ENCODE results near the gene WBP1. TPM values are rescaled to one million over a fixed set of nuclear protein-coding genes. Genes with fewer than 3 reads are reported as not detected.
A peak's percentile ranks its signal among the peaks of the same experiment; 100 is the strongest.

Gene WBP1
- 10 to 100 TPM; 55.1 to 82.7 (median 66.4) TPM for polyA plus RNA-seq
- long read RNA-seq, donor 1, result 0 reads
- long read RNA-seq, donor 2, partial matches to known transcripts, result 0 of 7 reads
- long read RNA-seq, donor 2, other reads (novel, unspliced or antisense), result 0 of 7 reads
- long read RNA-seq, donor 3, transcript WBP1-201 (4 exons, 1,294 nt), result major isoform, 11 of 30 reads
- long read RNA-seq, donor 3, partial matches to known transcripts, result 7 of 30 reads
- long read RNA-seq, donor 3, other reads (novel, unspliced or antisense), result 0 of 30 reads
- long read RNA-seq, donor 4, result 0 reads
- long read RNA-seq, donor 5, transcript WBP1-201 (4 exons, 1,294 nt), result major isoform, 6 of 11 reads
- long read RNA-seq, donor 5, partial matches to known transcripts, result 0 of 11 reads
- long read RNA-seq, donor 5, other reads (novel, unspliced or antisense), result 0 of 11 reads
- long read RNA-seq, donor 6, transcript WBP1-208 (4 exons, 765 nt), result minor isoform, 5 of 28 reads
- long read RNA-seq, donor 6, transcript WBP1-201 (4 exons, 1,294 nt), result major isoform, 6 of 28 reads
- long read RNA-seq, donor 6, partial matches to known transcripts, result 11 of 28 reads
- long read RNA-seq, donor 6, other reads (novel, unspliced or antisense), result 0 of 28 reads
- long read RNA-seq, donor 7, result 0 reads
- long read RNA-seq, donor 8, partial matches to known transcripts, result 0 of 2 reads
- long read RNA-seq, donor 8, other reads (novel, unspliced or antisense), result 0 of 2 reads
- long read RNA-seq, donor 9, partial matches to known transcripts, result 0 of 3 reads
- long read RNA-seq, donor 9, other reads (novel, unspliced or antisense), result 0 of 3 reads
- long read RNA-seq, donor 10, transcript WBP1-212 (3 exons, 919 nt), result minor isoform, 9 of 67 reads
- long read RNA-seq, donor 10, transcript WBP1-201 (4 exons, 1,294 nt), result major isoform, 17 of 67 reads
- long read RNA-seq, donor 10, partial matches to known transcripts, result 32 of 67 reads
- long read RNA-seq, donor 10, other reads (novel, unspliced or antisense), result 0 of 67 reads

DNA sequence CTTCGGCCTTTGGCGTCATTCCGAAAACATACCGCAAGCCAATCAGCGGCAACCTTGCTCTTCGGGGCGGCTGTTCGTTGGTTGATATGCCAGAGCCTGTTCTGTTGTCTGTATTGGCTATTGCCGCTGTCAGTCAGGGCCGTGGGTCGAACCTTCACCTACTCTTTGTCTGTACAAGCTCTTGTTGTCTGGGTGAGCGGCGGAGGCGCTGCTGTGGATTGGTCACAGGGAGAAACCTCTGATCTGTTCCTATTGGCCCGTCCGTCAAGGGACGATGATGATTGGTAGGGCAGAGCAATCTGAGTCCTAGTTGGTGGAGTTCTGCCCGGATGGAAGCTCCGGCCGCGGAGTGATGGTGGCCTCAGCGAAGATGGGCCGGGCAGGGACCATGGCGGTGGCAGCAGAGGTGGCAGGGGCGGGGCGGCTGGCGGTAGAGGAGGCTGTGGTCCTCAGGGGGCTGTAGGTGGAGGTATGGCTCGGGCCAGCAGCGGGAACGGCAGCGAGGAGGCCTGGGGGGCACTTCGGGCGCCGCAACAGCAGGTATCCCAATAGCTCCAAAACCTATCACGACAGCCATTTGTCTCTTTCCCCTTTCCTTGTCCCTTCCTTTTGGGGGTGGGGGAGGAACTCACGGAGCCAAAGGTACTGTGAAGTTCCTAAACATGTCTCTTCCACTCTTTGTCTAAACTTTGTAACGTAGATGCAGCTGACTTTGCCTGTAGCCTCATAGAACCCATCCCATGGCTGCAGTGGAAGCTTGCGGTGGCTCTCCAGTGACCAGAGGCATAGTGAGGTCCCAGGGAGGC, at the start of gene WBP1:
Gene WBP1, plus strand, starts transcription at position 307 of the 806 bp plus-strand sequence. Its CDS starts 165 bp downstream, at position 472.
- no peaks in the 10 kb centered on the region for H3K27me3 ChIP-seq (ENCODE audit: control insufficient read depth in 3 of 3, insufficient read depth in 3 of 3, low read length in 3 of 3)
- FAIRE-seq, result peak; percentile 70
- peaks cover 3 to 32% (median 7%) of the 10 kb centered on the region in 3 donors for H3K36me3 ChIP-seq (ENCODE audit: control insufficient read depth in 3 of 3, insufficient read depth in 2 of 3, low read depth in 1 of 3, low read length in 3 of 3)
- peak within 1 kb of the TSS; percentile 39 to 92 (median 72) for H3K4me3 ChIP-seq (ENCODE audit: low read depth in 1 of 3, low read length in 3 of 3)
- 0 to 1% (median 0%) methylated on average over 32 to 38 of the region's 38 CpGs for WGBS, 3 donors
- peak; percentile 100 for DNase-seq
- peaks cover 3 to 44% (median 9%) of the 10 kb centered on the region in 3 donors for H3K4me1 ChIP-seq (ENCODE audit: control insufficient read depth in 3 of 3, insufficient read depth in 2 of 3, low read depth in 1 of 3, low read length in 2 of 3)
- H3K9me3 ChIP-seq (ENCODE audit: control insufficient read depth in 2 of 2, insufficient read depth in 1 of 2, low read depth in 1 of 2, low read length in 1 of 2), result no peaks in the 10 kb centered on the region
- H3K27ac ChIP-seq (ENCODE audit: low read depth in 1 of 3, low read length in 2 of 3), result peak within 1 kb of the TSS; percentile 92 to 98 (median 97)

DNA sequence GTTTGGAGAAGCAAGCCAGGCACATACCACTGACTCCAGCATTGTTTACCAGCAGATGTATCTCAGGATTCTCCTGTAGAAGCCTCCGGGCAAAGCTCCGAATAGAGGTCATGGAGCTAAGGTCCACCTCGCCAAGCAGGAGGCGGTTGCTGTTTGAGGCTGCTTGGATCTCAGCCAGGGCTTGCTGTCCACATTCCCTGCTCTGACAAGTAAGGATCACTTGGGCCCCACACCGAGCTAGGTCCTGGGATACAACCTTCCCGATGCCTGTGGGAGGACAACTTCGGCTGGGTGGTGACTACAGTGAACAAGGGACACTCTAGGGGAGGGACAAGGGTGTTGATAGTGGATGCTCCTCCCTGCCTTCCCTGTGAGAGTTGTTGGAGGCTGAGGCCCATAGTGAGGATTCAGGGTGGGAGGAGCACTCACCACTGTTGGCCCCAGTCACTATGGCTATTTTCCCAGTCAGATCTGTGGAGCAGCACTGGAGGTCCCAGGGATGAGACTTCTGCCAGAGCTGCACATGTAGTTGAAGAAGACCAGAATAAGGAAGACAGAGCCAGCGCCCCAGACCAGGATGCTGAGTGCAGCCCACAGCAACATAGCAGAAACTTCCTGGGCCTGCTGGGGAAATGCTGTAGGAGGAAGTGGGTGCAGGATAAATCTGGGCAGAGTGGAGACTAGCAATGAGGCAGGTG, 45.1 kb upstream of the WBP1 start:
- FAIRE-seq (no peak), DNase-seq (peak; percentile 43 to 69)
- no peaks in the 10 kb centered on the region for H3K36me3 ChIP-seq (ENCODE audit: control insufficient read depth in 3 of 3, insufficient read depth in 2 of 3, low read depth in 1 of 3, low read length in 3 of 3)
- peak overlapping the region in 1 of 3 donors; percentile 53 for H3K27ac ChIP-seq (ENCODE audit: low read depth in 1 of 3, low read length in 2 of 3)
- WGBS, 3 donors, result 18 to 53% (median 33%) methylated on average over 8 of the region's 8 CpGs
- no peak overlapping the region for H3K4me3 ChIP-seq (ENCODE audit: low read depth in 1 of 3, low read length in 3 of 3)
- H3K27me3 ChIP-seq (ENCODE audit: control insufficient read depth in 3 of 3, insufficient read depth in 3 of 3, low read length in 3 of 3), result peaks cover 0 to 32% (median 5%) of the 10 kb centered on the region in 3 donors
- H3K4me1 ChIP-seq (ENCODE audit: control insufficient read depth in 3 of 3, insufficient read depth in 2 of 3, low read depth in 1 of 3, low read length in 2 of 3), result peaks cover 0 to 33% (median 0%) of the 10 kb centered on the region in 3 donors
- no peaks in the 10 kb centered on the region for H3K9me3 ChIP-seq (ENCODE audit: control insufficient read depth in 2 of 2, insufficient read depth in 1 of 2, low read depth in 1 of 2, low read length in 1 of 2)

DNA sequence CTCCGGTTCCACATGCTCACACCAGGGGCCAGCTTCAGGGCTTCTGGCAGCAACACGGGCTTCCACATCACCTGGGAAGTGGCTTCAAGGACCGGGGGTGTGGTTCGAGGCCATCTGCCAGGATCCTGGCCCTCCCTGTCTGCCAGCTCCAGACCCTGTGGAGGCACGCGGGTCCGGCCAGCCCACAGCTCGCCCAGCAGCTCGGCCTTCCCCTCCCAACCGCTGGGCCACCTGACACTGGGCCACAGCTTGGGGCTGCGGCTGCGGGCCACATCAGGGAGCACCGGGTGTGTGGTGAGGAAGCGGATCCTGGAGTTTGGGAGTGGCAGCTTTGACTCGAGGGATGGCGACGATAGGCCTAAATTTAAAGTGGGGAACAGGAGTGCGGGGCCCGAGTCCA, 43.8 kb upstream of the WBP1 start:
- Histone ChIP-seq H3K9me3 (ENCODE audit: control insufficient read depth in 2 of 2, insufficient read depth in 1 of 2, low read depth in 1 of 2, low read length in 1 of 2) (no peaks in the 10 kb centered on the region), H3K27ac (ENCODE audit: low read depth in 1 of 3, low read length in 2 of 3) (peak overlapping the region in 1 of 3 donors; percentile 5), H3K4me3 (ENCODE audit: low read depth in 1 of 3, low read length in 3 of 3) (peak overlapping the region in 2 of 3 donors; percentile 50 to 58), H3K27me3 (ENCODE audit: control insufficient read depth in 3 of 3, insufficient read depth in 3 of 3, low read length in 3 of 3) (peaks cover 0 to 27% (median 5%) of the 10 kb centered on the region in 3 donors), H3K4me1 (ENCODE audit: control insufficient read depth in 3 of 3, insufficient read depth in 2 of 3, low read depth in 1 of 3, low read length in 2 of 3) (peaks cover 0 to 33% (median 0%) of the 10 kb centered on the region in 3 donors), H3K36me3 (ENCODE audit: control insufficient read depth in 3 of 3, insufficient read depth in 2 of 3, low read depth in 1 of 3, low read length in 3 of 3) (no peaks in the 10 kb centered on the region)
- WGBS, 3 donors, result 27 to 45% (median 41%) methylated on average over 17 to 19 of the region's 19 CpGs
- FAIRE-seq, result no peak
- DNase-seq, result no peak

DNA sequence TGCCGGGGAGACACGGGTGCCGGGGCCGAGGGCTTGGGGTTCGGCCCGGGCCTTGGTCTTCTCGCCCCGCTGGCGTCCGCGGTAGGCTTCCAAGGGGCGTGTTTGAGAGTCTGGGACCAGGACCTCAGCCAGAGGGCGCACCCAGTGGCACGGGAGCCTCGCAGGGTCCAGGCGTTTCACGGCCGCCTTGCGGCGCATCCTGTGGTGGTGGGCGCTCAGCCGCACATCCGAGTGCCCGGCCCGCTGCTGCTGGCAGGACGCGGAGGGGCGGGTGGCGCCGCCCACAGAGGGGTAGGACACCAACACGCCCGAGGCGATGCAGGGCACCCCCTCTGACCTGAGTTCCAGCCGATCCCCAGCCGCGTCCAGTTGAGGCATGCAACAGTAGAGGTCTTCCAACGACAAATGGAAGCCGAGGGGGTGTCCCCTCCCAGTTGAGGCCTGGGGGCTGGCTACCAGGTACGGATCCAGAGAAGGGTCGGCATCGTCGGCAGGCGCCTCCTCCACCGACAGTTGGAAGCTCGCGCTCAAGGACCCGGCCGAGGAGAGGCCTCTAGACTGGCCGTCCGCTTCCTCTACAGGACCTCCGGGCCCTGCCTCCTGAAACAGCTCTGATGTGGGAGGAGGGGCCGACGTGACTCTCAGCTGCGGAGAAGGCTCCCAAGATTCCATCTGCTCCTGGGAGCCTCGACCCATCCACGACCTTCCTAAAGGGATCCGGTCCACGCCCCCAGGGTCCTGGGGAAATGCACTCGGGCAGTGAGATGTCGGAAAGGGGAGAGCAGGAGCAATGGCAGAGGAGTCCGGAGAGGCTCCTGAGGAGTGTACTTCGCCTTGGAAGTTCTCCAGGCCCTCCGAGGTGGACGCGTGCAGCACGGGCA, 43.1 kb upstream of the WBP1 start:
- 8 to 13% (median 13%) methylated on average over 56 to 66 of the region's 66 CpGs for WGBS, 3 donors
- no peaks in the 10 kb centered on the region for H3K36me3 ChIP-seq (ENCODE audit: control insufficient read depth in 3 of 3, insufficient read depth in 2 of 3, low read depth in 1 of 3, low read length in 3 of 3)
- peaks cover 0 to 27% (median 5%) of the 10 kb centered on the region in 3 donors for H3K27me3 ChIP-seq (ENCODE audit: control insufficient read depth in 3 of 3, insufficient read depth in 3 of 3, low read length in 3 of 3)
- FAIRE-seq (no peak), DNase-seq (peak; percentile 37 to 65)
- peak overlapping the region in 2 of 3 donors; percentile 57 to 68 for H3K27ac ChIP-seq (ENCODE audit: low read depth in 1 of 3, low read length in 2 of 3)
- peaks cover 0 to 33% (median 0%) of the 10 kb centered on the region in 3 donors for H3K4me1 ChIP-seq (ENCODE audit: control insufficient read depth in 3 of 3, insufficient read depth in 2 of 3, low read depth in 1 of 3, low read length in 2 of 3)
- H3K9me3 ChIP-seq (ENCODE audit: control insufficient read depth in 2 of 2, insufficient read depth in 1 of 2, low read depth in 1 of 2, low read length in 1 of 2), result no peaks in the 10 kb centered on the region
- H3K4me3 ChIP-seq (ENCODE audit: low read depth in 1 of 3, low read length in 3 of 3), result peak overlapping the region; percentile 41 to 58 (median 50)

DNA sequence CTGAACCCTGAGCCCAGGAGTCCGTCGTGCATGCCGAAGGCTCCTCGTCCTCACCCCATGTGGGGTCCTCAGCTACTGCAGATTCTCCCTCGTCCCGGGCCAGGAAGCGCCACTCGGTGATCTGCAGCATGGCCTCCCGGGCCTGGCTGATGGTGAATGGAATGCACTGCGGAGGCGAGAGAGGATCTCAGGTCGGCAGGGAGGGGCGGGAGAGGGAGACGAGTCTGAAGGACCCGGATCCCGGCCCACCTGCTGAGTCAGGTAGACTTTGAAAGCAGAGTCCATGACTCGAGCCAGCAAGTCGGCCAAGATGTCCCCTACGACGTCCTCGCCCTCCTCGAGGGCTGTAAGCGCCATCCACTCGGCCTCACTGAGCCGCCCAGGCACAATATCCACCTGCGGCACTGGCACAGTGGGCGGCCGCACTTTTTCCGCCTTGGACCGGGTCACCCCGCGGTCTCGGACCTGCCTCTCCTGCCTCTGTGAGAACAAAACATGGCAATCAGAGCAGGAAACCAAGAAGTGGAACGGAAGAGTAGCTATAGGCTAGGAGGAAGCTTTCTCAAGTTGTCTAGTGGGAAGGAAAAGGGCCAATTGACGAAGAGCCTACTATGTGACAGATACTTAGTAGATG, 42.4 kb upstream of the WBP1 start:
- 57 to 73% (median 62%) methylated on average over 31 to 35 of the region's 35 CpGs for WGBS, 3 donors
- Histone ChIP-seq H3K27me3 (ENCODE audit: control insufficient read depth in 3 of 3, insufficient read depth in 3 of 3, low read length in 3 of 3) (peaks cover 0 to 27% (median 5%) of the 10 kb centered on the region in 3 donors), H3K4me3 (ENCODE audit: low read depth in 1 of 3, low read length in 3 of 3) (peak overlapping the region in 2 of 3 donors; percentile 50 to 58), H3K36me3 (ENCODE audit: control insufficient read depth in 3 of 3, insufficient read depth in 2 of 3, low read depth in 1 of 3, low read length in 3 of 3) (no peaks in the 10 kb centered on the region), H3K27ac (ENCODE audit: low read depth in 1 of 3, low read length in 2 of 3) (peak overlapping the region in 1 of 3 donors; percentile 68), H3K9me3 (ENCODE audit: control insufficient read depth in 2 of 2, insufficient read depth in 1 of 2, low read depth in 1 of 2, low read length in 1 of 2) (no peaks in the 10 kb centered on the region), H3K4me1 (ENCODE audit: control insufficient read depth in 3 of 3, insufficient read depth in 2 of 3, low read depth in 1 of 3, low read length in 2 of 3) (peaks cover 0 to 38% (median 0%) of the 10 kb centered on the region in 3 donors)
- DNase-seq, result peak in 1 of 2 donors; percentile 57
- no peak for FAIRE-seq

DNA sequence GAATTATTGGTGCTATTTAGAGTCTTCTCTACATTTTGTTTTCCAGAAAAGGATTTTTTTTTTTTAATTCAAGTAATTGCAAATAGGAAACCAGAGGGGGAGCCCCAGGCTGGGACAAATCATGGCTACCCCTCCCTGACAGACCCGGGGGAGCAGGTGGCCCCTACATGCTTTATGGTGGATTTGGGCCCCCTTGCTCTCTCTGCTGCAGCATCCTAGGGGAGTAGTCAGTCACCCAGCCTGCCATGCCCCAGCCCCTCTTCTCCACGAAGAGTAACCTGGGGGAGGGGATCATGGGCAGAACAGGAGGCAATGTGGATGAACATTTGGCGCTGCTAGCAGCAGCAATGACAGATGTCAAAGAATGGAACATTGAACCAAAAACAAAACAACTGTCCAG, 41.5 kb upstream of the WBP1 start:
- H3K4me1 ChIP-seq (ENCODE audit: control insufficient read depth in 3 of 3, insufficient read depth in 2 of 3, low read depth in 1 of 3, low read length in 2 of 3), result peaks cover 0 to 44% (median 0%) of the 10 kb centered on the region in 3 donors
- 48 to 57% (median 51%) methylated on average over 3 of the region's 3 CpGs for WGBS, 3 donors
- no peaks in the 10 kb centered on the region for H3K9me3 ChIP-seq (ENCODE audit: control insufficient read depth in 2 of 2, insufficient read depth in 1 of 2, low read depth in 1 of 2, low read length in 1 of 2)
- FAIRE-seq (no peak), DNase-seq (no peak)
- no peaks in the 10 kb centered on the region for H3K36me3 ChIP-seq (ENCODE audit: control insufficient read depth in 3 of 3, insufficient read depth in 2 of 3, low read depth in 1 of 3, low read length in 3 of 3)
- H3K27ac ChIP-seq (ENCODE audit: low read depth in 1 of 3, low read length in 2 of 3), result no peak overlapping the region
- no peak overlapping the region for H3K4me3 ChIP-seq (ENCODE audit: low read depth in 1 of 3, low read length in 3 of 3)
- H3K27me3 ChIP-seq (ENCODE audit: control insufficient read depth in 3 of 3, insufficient read depth in 3 of 3, low read length in 3 of 3), result peaks cover 0 to 27% (median 5%) of the 10 kb centered on the region in 3 donors

All from small intestine (tissue), 16 donors.